GM12878 (cell line): ENCODE data around the gene C14orf93.

Source experiments
- CEBPB ChIP-seq, 2 experiments: fragments of 150-350 bp in 1 of 2; IDR thresholded peaks; 2 replicates each; pipeline ENCODE4 v1.6.1; 2012 to 2014; ENCODE audit warnings: low read depth in 2 of 2, low read length in 2 of 2, borderline replicate concordance in 1 of 2, inconsistent platforms in 1 of 2
- CTCF ChIP-seq, 3 experiments: IDR thresholded peaks in 2 of 3; conservative IDR thresholded peaks in 1 of 3; 2 replicates each; pipeline ENCODE4 v1.5.1; 2011; ENCODE audit warnings: low read depth in 3 of 3, low read length in 3 of 3, mild to moderate bottlenecking in 3 of 3, control low read depth in 2 of 3, moderate library complexity in 2 of 3, inconsistent platforms in 1 of 3, mixed read lengths in 1 of 3; ENCODE audit not compliant: control insufficient read depth in 2 of 3, insufficient read depth in 1 of 3; ENCODE audit errors: extremely low read depth in 1 of 3
- EGR1 ChIP-seq, 2 experiments: IDR thresholded peaks; 1 replicate in 1 of 2; 2 replicates in 1 of 2; pipeline ENCODE4 v1.6.1; 2011 to 2012; ENCODE audit warnings: low read depth in 2 of 2, low read length in 2 of 2, borderline replicate concordance in 1 of 2, mild to moderate bottlenecking in 1 of 2, moderate library complexity in 1 of 2
- EP300 ChIP-seq, 2 experiments: fragments of 150-350 bp in 1 of 2; IDR thresholded peaks; 2 replicates each; pipeline ENCODE4 v1.6.1; 2011 to 2012; ENCODE audit warnings: low read depth in 2 of 2, low read length in 2 of 2, borderline replicate concordance in 1 of 2, improper control_type of control experiment in 1 of 2, inconsistent platforms in 1 of 2; ENCODE audit not compliant: control insufficient read depth in 1 of 2
- EZH2 ChIP-seq: IDR thresholded peaks from 2 replicates; pipeline ENCODE4 v1.6.1; 2012; ENCODE audit warnings: low read depth, mild to moderate bottlenecking, control low read depth, inconsistent platforms, low read length, borderline replicate concordance; ENCODE audit not compliant: control insufficient read depth
- MTA3 ChIP-seq: IDR thresholded peaks from 2 replicates; pipeline ENCODE4 v1.6.1; 2012; ENCODE audit warnings: low read length, inconsistent platforms, borderline replicate concordance
- MYC ChIP-seq: IDR thresholded peaks from 2 replicates; pipeline ENCODE4 v1.6.1; 2011; ENCODE audit warnings: mild to moderate bottlenecking, low read length, moderate library complexity, inconsistent platforms; ENCODE audit not compliant: insufficient read depth, insufficient replicate concordance, insufficient read length, severe bottlenecking
- RELA ChIP-seq: fragments of 450-650 bp; IDR thresholded peaks from 2 replicates; pipeline ENCODE4 v1.8.0; 2014; ENCODE audit warnings: borderline replicate concordance; ENCODE audit not compliant: partially characterized antibody
- STAT1 ChIP-seq: fragments of 450-650 bp; conservative IDR thresholded peaks from 2 replicates; pipeline ENCODE4 v1.6.1; 2014; ENCODE audit warnings: antibody characterized with exemption, mild to moderate bottlenecking
- TAF1 ChIP-seq: IDR thresholded peaks from 2 replicates; pipeline ENCODE4 v1.6.1; 2011; ENCODE audit warnings: mild to moderate bottlenecking, low read depth, low read length, borderline replicate concordance
- ZNF274 ChIP-seq: IDR thresholded peaks from one replicate; pipeline ENCODE4 v1.8.0; 2011; ENCODE audit not compliant: insufficient read length, insufficient read depth
- TF ChIP-seq, protein P1 (sequence below): IDR thresholded peaks from 2 replicates; pipeline ENCODE4 v1.6.1; 2012; ENCODE audit warnings: low read depth, low read length, improper control_type of control experiment

GRCh38 chr14:23021889-23022442, 12.0 kb upstream of the C14orf93 start:
- no peak for TF ChIP-seq MYC
- TF ChIP-seq TAF1: no peak
- TF ChIP-seq, protein P1, sequence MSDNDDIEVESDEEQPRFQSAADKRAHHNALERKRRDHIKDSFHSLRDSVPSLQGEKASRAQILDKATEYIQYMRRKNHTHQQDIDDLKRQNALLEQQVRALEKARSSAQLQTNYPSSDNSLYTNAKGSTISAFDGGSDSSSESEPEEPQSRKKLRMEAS: no peak
- TF ChIP-seq EGR1 (IDR thresholded peaks at IDR 0.05; ENCODE audit: borderline replicate concordance in 1 of 2, low read depth in 2 of 2, low read length in 2 of 2): no peak
- TF ChIP-seq RELA: no peak
- TF ChIP-seq EP300 (IDR thresholded peaks at IDR 0.05; ENCODE audit: borderline replicate concordance in 1 of 2, control insufficient read depth in 1 of 2, low read depth in 2 of 2, low read length in 2 of 2): no peak
- TF ChIP-seq MTA3: no peak
- TF ChIP-seq EZH2: no peak
- no peak for TF ChIP-seq CEBPB (IDR thresholded peaks at IDR 0.05; ENCODE audit: borderline replicate concordance in 1 of 2, low read depth in 2 of 2, low read length in 2 of 2)
- TF ChIP-seq CTCF (IDR thresholded peaks at IDR 0.05 in 2 of 3, conservative IDR thresholded peaks at IDR 0.05 in 1 of 3; ENCODE audit: control insufficient read depth in 2 of 3, extremely low read depth in 1 of 3, insufficient read depth in 1 of 3, low read depth in 3 of 3, low read length in 3 of 3): no peak
- no peak for TF ChIP-seq STAT1
- no peak for TF ChIP-seq ZNF274
